Keratinocyte (primary cell): ENCODE measurements around the gene ETNK1. TPM values are rescaled to one million over a fixed set of nuclear protein-coding genes. Genes with fewer than 3 reads are reported as not detected.

ENCODE experiments used
- DNase-seq: peaks from one replicate; pipeline ENCODE4 v3.0.0-alpha.2; 2011; ENCODE audit warnings: low read depth, missing footprints, low spot score
- FAIRE-seq: peaks from 2 replicates; lab custom pipeline; 2011; peaks lifted over from hg19 to GRCh38; lab: Jason Lieb, UNC
- H2AFZ ChIP-seq: 2 replicates; pipeline ENCODE4 v1.6.0; 2012; ENCODE audit warnings: low read length, control low read depth, inconsistent platforms; ENCODE audit not compliant: control insufficient read depth
- H3K27ac ChIP-seq: 2 replicates; pipeline ENCODE4 v1.5.1; 2011; ENCODE audit warnings: low read length; ENCODE audit not compliant: control insufficient read depth, insufficient read depth
- H3K27me3 ChIP-seq: 3 replicates; pipeline ENCODE4 v1.6.0; 2011; ENCODE audit warnings: low read length; ENCODE audit not compliant: control insufficient read depth, insufficient read depth; ENCODE audit errors: extremely low read depth
- H3K36me3 ChIP-seq, 2 experiments: 2 replicates in 1 of 2; 3 replicates in 1 of 2; pipeline ENCODE4 v1.5.1; 2011; ENCODE audit warnings: low read length in 2 of 2, mild to moderate bottlenecking in 1 of 2; ENCODE audit not compliant: control insufficient read depth in 2 of 2, insufficient read depth in 2 of 2; ENCODE audit errors: extremely low read depth in 1 of 2
- H3K4me1 ChIP-seq: 3 replicates; pipeline ENCODE4 v1.5.1; 2011; ENCODE audit warnings: low read length; ENCODE audit not compliant: control insufficient read depth, insufficient read depth; ENCODE audit errors: extremely low read depth
- H3K4me2 ChIP-seq: 3 replicates; pipeline ENCODE4 v1.6.0; 2011; ENCODE audit warnings: low read depth, low read length; ENCODE audit not compliant: control insufficient read depth, insufficient read depth; ENCODE audit errors: extremely low read depth
- H3K4me3 ChIP-seq, 3 experiments: fragments of 200-600 bp in 1 of 3; sonication (generic) in 1 of 3; 2 replicates in 2 of 3; 3 replicates in 1 of 3; pipeline ENCODE4 v1.5.1; 2011 to 2016; ENCODE audit warnings: low read length in 3 of 3, mild to moderate bottlenecking in 3 of 3, control low read depth in 2 of 3, inconsistent platforms in 1 of 3, low read depth in 1 of 3, mixed read lengths in 1 of 3, mixed run types in 1 of 3, moderate library complexity in 1 of 3; ENCODE audit not compliant: control insufficient read depth in 2 of 3, insufficient read depth in 2 of 3; ENCODE audit errors: extremely low read depth in 1 of 3
- H3K79me2 ChIP-seq: 2 replicates; pipeline ENCODE4 v1.6.0; 2012; ENCODE audit warnings: low read length; ENCODE audit not compliant: control insufficient read depth, insufficient read depth
- H3K9ac ChIP-seq: 3 replicates; pipeline ENCODE4 v1.6.0; 2011; ENCODE audit warnings: low read length; ENCODE audit not compliant: control insufficient read depth, insufficient read depth; ENCODE audit errors: extremely low read depth
- H3K9me1 ChIP-seq: 3 replicates; pipeline ENCODE4 v1.6.0; 2011; ENCODE audit warnings: low read length; ENCODE audit not compliant: control insufficient read depth, insufficient read depth; ENCODE audit errors: extremely low read depth
- H3K9me3 ChIP-seq: 2 replicates; pipeline ENCODE4 v1.5.1; 2012; ENCODE audit warnings: low read depth, low read length; ENCODE audit not compliant: control insufficient read depth
- H4K20me1 ChIP-seq: 3 replicates; pipeline ENCODE4 v1.6.0; 2011; ENCODE audit warnings: low read length; ENCODE audit not compliant: control insufficient read depth, insufficient read depth; ENCODE audit errors: extremely low read depth
- CTCF ChIP-seq, 3 experiments: IDR thresholded peaks in 1 of 3; conservative IDR thresholded peaks in 1 of 3; optimal IDR thresholded peaks in 1 of 3; 2 replicates in 2 of 3; 3 replicates in 1 of 3; pipeline versions ENCODE3 to v1.5.1; 2011; ENCODE audit warnings: low read length in 3 of 3, mild to moderate bottlenecking in 3 of 3, moderate library complexity in 2 of 3, control low read depth in 1 of 3, inconsistent platforms in 1 of 3; ENCODE audit not compliant: insufficient read depth in 2 of 3; ENCODE audit errors: extremely low read depth in 1 of 3
- EZH2 ChIP-seq: IDR thresholded peaks from one replicate; pipeline ENCODE4 v1.6.1; 2012; ENCODE audit warnings: inconsistent platforms, mild to moderate bottlenecking, low read length, moderate library complexity
- dilution Hi-C: fragments of 300-500 bp; cut with MboI; formaldehyde crosslinking; loops from one replicate; pipeline ENCODE4 v1.7.0; 2020; ENCODE audit warnings: low sequenced_read_pairs; ENCODE audit not compliant: extremely low pct_ligation_motif_present
- polyA plus RNA-seq, 5 experiments: library from polyadenylated mRNA; depleted of rRNA in 3 of 5; stranded (reverse) in 3 of 5; stranded (forward) in 1 of 5; unstranded in 1 of 5; fragments of >200 nt; gene quantifications; 1 replicate in 1 of 5; 2 replicates in 3 of 5; 3 replicates in 1 of 5; pipeline versions ENCODE4 v1.2.1 to v1.2.3, GENCODE V29; 2011 to 2012; ENCODE audit warnings: missing spikeins in 2 of 5, low read depth in 1 of 5, low replicate concordance in 1 of 5

Gene ETNK1
- polyA plus RNA-seq, 1 donor (not counting 4 experiments of a cell fraction or from before 2014, with no cell fraction given): 20.3 TPM

GRCh38 chr12:22657538-22657937 lies 32.6 kb downstream of the ETNK1 start:
- TF ChIP-seq CTCF (optimal IDR thresholded peaks at IDR 0.05 in 1 of 3, IDR thresholded peaks at IDR 0.05 in 1 of 3, conservative IDR thresholded peaks at IDR 0.05 in 1 of 3; ENCODE audit: extremely low read depth in 1 of 3, insufficient read depth in 2 of 3, low read length in 3 of 3) (no peak), EZH2 (no peak)

GRCh38 chr12:22658214-22658613 lies 33.2 kb downstream of the ETNK1 start:
- peaks cover 8% of the 10 kb centered on the region for H3K79me2 ChIP-seq
- H3K9ac ChIP-seq: peak overlapping the region; percentile 28
- peaks cover 43% of the 10 kb centered on the region for H3K4me1 ChIP-seq
- no peaks in the 10 kb centered on the region for H4K20me1 ChIP-seq
- no peak overlapping the region for H2AFZ ChIP-seq
- no peak for TF ChIP-seq EZH2
- peak overlapping the region; percentile 75 for H3K27ac ChIP-seq
- dilution Hi-C loops: no loop called here
- no peaks in the 10 kb centered on the region for H3K36me3 ChIP-seq
- H3K9me1 ChIP-seq: no peaks in the 10 kb centered on the region
- no peaks in the 10 kb centered on the region for H3K9me3 ChIP-seq
- no peaks in the 10 kb centered on the region for H3K27me3 ChIP-seq
- FAIRE-seq: peak; percentile 73
- no peak overlapping the region for H3K4me3 ChIP-seq
- DNase-seq: peak; percentile 68
- peak overlapping the region; percentile 42 for H3K4me2 ChIP-seq

More at GRCh38 chr12:22657538-22657937, 32.6 kb downstream of the ETNK1 start:
- no peak for DNase-seq
- no peak overlapping the region for H3K4me3 ChIP-seq
- H4K20me1 ChIP-seq: no peaks in the 10 kb centered on the region
- H3K27me3 ChIP-seq: no peaks in the 10 kb centered on the region
- no peak overlapping the region for H3K9ac ChIP-seq
- FAIRE-seq: no peak
- peak overlapping the region; percentile 75 for H3K27ac ChIP-seq
- H3K9me3 ChIP-seq: no peaks in the 10 kb centered on the region
- dilution Hi-C loops: no loop called here
- H3K79me2 ChIP-seq: peaks cover 14% of the 10 kb centered on the region
- no peak overlapping the region for H3K4me2 ChIP-seq
- H2AFZ ChIP-seq: no peak overlapping the region
- H3K4me1 ChIP-seq: peaks cover 44% of the 10 kb centered on the region
- no peaks in the 10 kb centered on the region for H3K36me3 ChIP-seq
- no peaks in the 10 kb centered on the region for H3K9me1 ChIP-seq

- dilution Hi-C loops: no loop called here
- DNase-seq (no peak), FAIRE-seq (no peak)
- Histone ChIP-seq H3K27me3 (no peaks in the 10 kb centered on the region), H3K9me1 (no peaks in the 10 kb centered on the region), H4K20me1 (no peaks in the 10 kb centered on the region), H3K4me2 (no peak overlapping the region), H3K4me1 (peaks cover 21% of the 10 kb centered on the region), H3K9ac (no peak overlapping the region), H2AFZ (no peak overlapping the region), H3K4me3 (no peak overlapping the region), H3K79me2 (no peaks in the 10 kb centered on the region), H3K9me3 (no peaks in the 10 kb centered on the region), H3K27ac (no peak overlapping the region), H3K36me3 (no peaks in the 10 kb centered on the region)
- TF ChIP-seq EZH2: no peak
- TF ChIP-seq CTCF (optimal IDR thresholded peaks at IDR 0.05 in 1 of 3, IDR thresholded peaks at IDR 0.05 in 1 of 3, conservative IDR thresholded peaks at IDR 0.05 in 1 of 3; ENCODE audit: extremely low read depth in 1 of 3, insufficient read depth in 2 of 3, low read length in 3 of 3): no peak
Observed at GRCh38 chr12:22662356-22662755, 37.4 kb downstream of the ETNK1 start.
